Stimulated activated CD8-positive, alpha-beta memory T cell treated with anti-CD3 and anti-CD28 coated beads, Interleukin-7, amount 100 ng/mL, for 4 hours (primary cell): ENCODE data around the gene AKTIP.
"Not testable (repeated sequence)": the region's sequence is repeated elsewhere in the genome, so short reads cannot be mapped to it uniquely, and the experiment has no call there.

Source experiments
- DNase-seq, 2 donors: peaks; one replicate each; pipeline ENCODE4 v3.0.0-alpha.2; 2020; ENCODE audit warnings: low read depth in 2 of 2

The AKTIP gene

GRCh38 chr16:53502331-53503269, at the start of gene AKTIP:
AKTIP (minus strand) TSS chr16:53503209; CDS start chr16:53500259, 2,950 bp downstream.
- DNase-seq: peak in 1 of 2 donors; percentile 19

- DNase-seq: peak; percentile 10 to 26
Measured at GRCh38 chr16:53549970-53550690, 47.1 kb upstream of the AKTIP start.

GRCh38 chr16:53546988-53547391, 44.0 kb upstream of the AKTIP start:
- no peak for DNase-seq

GRCh38 chr16:53545433-53545832, 42.4 kb upstream of the AKTIP start:
- no peak for DNase-seq

GRCh38 chr16:53542283-53542682, 39.3 kb upstream of the AKTIP start:
- DNase-seq: no peak

- DNase-seq: no peak
Measured at GRCh38 chr16:53541326-53541725, 38.3 kb upstream of the AKTIP start.

- DNase-seq: not testable (repeated sequence)
Measured at GRCh38 chr16:53539759-53540718, 37.0 kb upstream of the AKTIP start.

GRCh38 chr16:53539346-53539745, 36.3 kb upstream of the AKTIP start:
- not testable (repeated sequence) for DNase-seq

GRCh38 chr16:53537626-53538025, 34.6 kb upstream of the AKTIP start:
- no peak for DNase-seq

GRCh38 chr16:53534206-53534605, 31.2 kb upstream of the AKTIP start:
- DNase-seq: no peak

- DNase-seq: no peak
Measured at GRCh38 chr16:53530741-53531140, 27.7 kb upstream of the AKTIP start.

GRCh38 chr16:53530046-53530445, 27.0 kb upstream of the AKTIP start:
- DNase-seq: no peak

- DNase-seq: no peak
Measured at GRCh38 chr16:53529513-53529912, 26.5 kb upstream of the AKTIP start.

- DNase-seq: no peak
Measured at GRCh38 chr16:53528797-53529196, 25.8 kb upstream of the AKTIP start.

- no peak for DNase-seq
Measured at GRCh38 chr16:53523971-53524548, 21.1 kb upstream of the AKTIP start.

GRCh38 chr16:53523126-53523804, 20.3 kb upstream of the AKTIP start:
- DNase-seq: no peak

- no peak for DNase-seq
Measured at GRCh38 chr16:53519417-53520091, 16.5 kb upstream of the AKTIP start.

- DNase-seq: peak; percentile 65 to 77
Measured at GRCh38 chr16:53518550-53519416, 15.8 kb upstream of the AKTIP start.

- DNase-seq: no peak
Measured at GRCh38 chr16:53517851-53518250, 14.8 kb upstream of the AKTIP start.
